A673 (cell line): ENCODE data around the gene UBXN11.

Experiments
- CTCF ChIP-seq: fragments of 300-800, 200-600 bp; sonication (generic); conservative IDR thresholded peaks from 2 replicates; pipeline ENCODE4 v1.5.1; 2017; ENCODE audit warnings: low read depth, mild to moderate bottlenecking, antibody characterized with exemption, low read length, moderate library complexity, mixed read lengths
- EZH2 ChIP-seq: fragments of 200-600 bp; sonication (generic); IDR thresholded peaks from 2 replicates; pipeline ENCODE4 v1.6.1; 2017; ENCODE audit warnings: borderline replicate concordance, low read depth, mild to moderate bottlenecking, mixed read lengths, antibody characterized with exemption, low read length; ENCODE audit not compliant: poor library complexity, severe bottlenecking

- TF ChIP-seq EZH2 (no peak), CTCF (no peak)
Measured at GRCh38 chr1:26322042-26322331, 15.6 kb upstream of the UBXN11 start.
